ENCODE data around the gene BICDL2. TPM values are rescaled to one million over a fixed set of nuclear protein-coding genes. Genes with fewer than 3 reads are reported as not detected.

Gene BICDL2
- total and polyA plus RNA-seq, 2 donors (not counting 3 experiments of a cell fraction or from before 2014, with no cell fraction given): not detected

GRCh38 chr16:3051009-3051408 lies 14.3 kb upstream of the BICDL2 start:
- no peak overlapping the region for H2AFZ ChIP-seq (ENCODE audit: low read depth, low read length)
- no peaks in the 10 kb centered on the region for H3K79me2 ChIP-seq (ENCODE audit: control insufficient read depth, insufficient read depth, low read length)
- H3K27me3 ChIP-seq (ENCODE audit: control insufficient read depth in 2 of 2, insufficient read depth in 2 of 2, low read length in 2 of 2): peaks cover 16 to 27% of the 10 kb centered on the region in 2 experiments
- no peak for FAIRE-seq
- dilution Hi-C loops (cut with MboI; ENCODE audit: extremely low pct_ligation_motif_present, low sequenced_read_pairs): no loop called here
- no peaks in the 10 kb centered on the region for H3K4me1 ChIP-seq (ENCODE audit: control insufficient read depth, extremely low read depth, insufficient read depth, low read length)
- H4K20me1 ChIP-seq (replicated peaks; ENCODE audit: control insufficient read depth, extremely low read depth, insufficient read depth, low read length): no peaks in the 10 kb centered on the region
- DNase-seq (ENCODE audit: low read depth, low spot score): no peak
- CTCF ChIA-PET: interaction anchor here (1.2 to 14.7 kb wide), 2 partner anchors 20 to 78 kb away, joined by 3 to 200 read pairs; no protein-coding TSS in a partner anchor
- H3K9me3 ChIP-seq (replicated peaks; ENCODE audit: control insufficient read depth, insufficient read depth, low read length): no peaks in the 10 kb centered on the region
- no peak overlapping the region for H3K4me3 ChIP-seq (replicated peaks in 1 of 3; ENCODE audit: insufficient read depth in 1 of 3, low read depth in 1 of 3, low read length in 3 of 3)
- no TSS peak for BruUV-seq (replicated peaks)
- POLR2A ChIA-PET: no interaction called here
- intact Hi-C loops (cut with micrococcal nuclease): no loop called here
- H3K9ac ChIP-seq (replicated peaks; ENCODE audit: extremely low read depth, insufficient read depth, low read length): no peak overlapping the region
- TF ChIP-seq EZH2 (IDR thresholded peaks at IDR 0.05; ENCODE audit: borderline replicate concordance, low read depth, low read length, severe bottlenecking) (no peak), GATA2 (IDR thresholded peaks at IDR 0.05; ENCODE audit: insufficient read depth, insufficient read length, low read depth, low read length) (no peak), POLR2A (IDR thresholded peaks at IDR 0.05; ENCODE audit: low read depth, low read length) (no peak), MAX (IDR thresholded peaks at IDR 0.05; ENCODE audit: insufficient read depth, insufficient read length) (no peak), POLR2AphosphoS5 (IDR thresholded peaks at IDR 0.05; ENCODE audit: insufficient read depth, low read depth, low read length) (no peak), JUN (IDR thresholded peaks at IDR 0.05; ENCODE audit: borderline replicate concordance, insufficient read depth, insufficient read length, low read depth) (no peak), MYC (IDR thresholded peaks at IDR 0.05; ENCODE audit: low read depth, low read length) (no peak), FOS (IDR thresholded peaks at IDR 0.05; ENCODE audit: borderline replicate concordance, insufficient read depth, low read length) (no peak), CTCF (IDR thresholded peaks at IDR 0.05; ENCODE audit: extremely low read depth in 1 of 2, insufficient read depth in 1 of 2, low read depth in 1 of 2, low read length in 2 of 2) (no peak)
- no peaks in the 10 kb centered on the region for H3K9me1 ChIP-seq (replicated peaks; ENCODE audit: control insufficient read depth, extremely low read depth, insufficient read depth, low read length)
- H3K36me3 ChIP-seq (ENCODE audit: control insufficient read depth in 2 of 2, extremely low read depth in 1 of 2, insufficient read depth in 2 of 2, low read length in 2 of 2): no peaks in the 10 kb centered on the region
- H3K4me2 ChIP-seq (ENCODE audit: insufficient read depth, low read length): no peak overlapping the region
- no peak overlapping the region for H3K27ac ChIP-seq (ENCODE audit: insufficient read depth, low read depth, low read length)
